Neural cell (in vitro differentiated cells): ENCODE data around the gene SREK1. TPM values are rescaled to one million over a fixed set of nuclear protein-coding genes. Genes with fewer than 3 reads are reported as not detected.

ENCODE experiments used
- H2AFZ ChIP-seq: fragments of 200-600, 300-800 bp; sonication (generic), shearing (Covaris generic); 2 replicates; pipeline ENCODE4 v1.6.0; 2014; ENCODE audit warnings: low read depth, mild to moderate bottlenecking, antibody characterized with exemption, low read length, moderate library complexity
- H3F3A ChIP-seq: fragments of 200-600 bp; shearing (Covaris generic); 2 replicates; pipeline ENCODE4 v1.6.1; 2016; ENCODE audit warnings: mild to moderate bottlenecking, moderate library complexity, mixed read lengths, antibody characterized with exemption, low read length; ENCODE audit not compliant: insufficient read depth, poor library complexity, severe bottlenecking
- H3K27ac ChIP-seq: fragments of 200-600, 300-800 bp; sonication (generic), shearing (Covaris generic); 2 replicates; pipeline ENCODE4 v1.5.1; 2014; ENCODE audit warnings: mild to moderate bottlenecking, low read length, moderate library complexity
- H3K27me3 ChIP-seq: fragments of 300-800, 200-600 bp; sonication (generic), shearing (Covaris generic); 2 replicates; pipeline ENCODE4 v1.6.0; 2014; ENCODE audit warnings: mild to moderate bottlenecking, low read depth, low read length, moderate library complexity; ENCODE audit not compliant: insufficient read depth
- H3K36me3 ChIP-seq: fragments of 300-800, 200-600 bp; sonication (generic), shearing (Covaris generic); 2 replicates; pipeline ENCODE4 v1.5.1; 2014; ENCODE audit warnings: mild to moderate bottlenecking, antibody characterized with exemption, low read length, moderate library complexity; ENCODE audit not compliant: insufficient read depth
- H3K4me2 ChIP-seq: fragments of 300-800, 200-600 bp; sonication (generic), shearing (Covaris generic); 2 replicates; pipeline ENCODE4 v1.6.0; 2014; ENCODE audit warnings: mild to moderate bottlenecking, low read length
- H3K4me3 ChIP-seq: fragments of 300-800, 200-600 bp; sonication (generic), shearing (Covaris generic); 2 replicates; pipeline ENCODE4 v1.5.1; 2014; ENCODE audit warnings: mild to moderate bottlenecking, low read length, moderate library complexity
- H3K79me2 ChIP-seq: fragments of 200-600 bp; shearing (Covaris generic); replicated peaks from 2 replicates; pipeline ENCODE4 v1.6.0; 2014; ENCODE audit warnings: mild to moderate bottlenecking, low read length, moderate library complexity; ENCODE audit not compliant: insufficient read depth
- H3K9ac ChIP-seq: fragments of 300-800, 200-600 bp; sonication (generic), shearing (Covaris generic); 2 replicates; pipeline ENCODE4 v1.6.1; 2016; ENCODE audit warnings: mild to moderate bottlenecking, low read length, mixed read lengths
- H3K9me2 ChIP-seq: fragments of 200-600 bp; shearing (Covaris generic); 2 replicates; pipeline ENCODE4 v1.6.1; 2016; ENCODE audit warnings: mild to moderate bottlenecking, low read length, mixed read lengths; ENCODE audit not compliant: insufficient read depth
- H3K9me3 ChIP-seq: fragments of 200-600, 300-800 bp; sonication (generic), shearing (Covaris generic); 2 replicates; pipeline ENCODE4 v1.6.1; 2016; ENCODE audit warnings: mild to moderate bottlenecking, mixed run types, low read length, moderate library complexity, mixed read lengths
- H4K20me1 ChIP-seq: fragments of 200-600 bp; shearing (Covaris generic); 2 replicates; pipeline ENCODE4 v1.6.1; 2016; ENCODE audit warnings: mild to moderate bottlenecking, mixed run types; ENCODE audit not compliant: insufficient read depth
- EP300 ChIP-seq: fragments of 450-650 bp; conservative IDR thresholded peaks from 2 replicates; pipeline ENCODE4 v1.6.1; 2014; ENCODE audit warnings: antibody characterized with exemption, mild to moderate bottlenecking, moderate library complexity; ENCODE audit not compliant: poor library complexity, severe bottlenecking
- EZH2 ChIP-seq: fragments of 200-600, 300-800 bp; shearing (Covaris generic), sonication (generic); IDR thresholded peaks from 2 replicates; pipeline ENCODE4 v1.6.1; 2014; ENCODE audit warnings: antibody characterized with exemption, low read length, borderline replicate concordance, mild to moderate bottlenecking; ENCODE audit not compliant: insufficient read depth, poor library complexity, severe bottlenecking
- MXI1 ChIP-seq: fragments of 450-650 bp; conservative IDR thresholded peaks from 2 replicates; pipeline ENCODE4 v1.6.1; 2014; ENCODE audit warnings: antibody characterized with exemption, mild to moderate bottlenecking; ENCODE audit not compliant: poor library complexity, severe bottlenecking
- POLR2AphosphoS5 ChIP-seq: IDR thresholded peaks from 2 replicates; pipeline ENCODE4 v1.6.1; 2012
- RAD21 ChIP-seq: fragments of 450-650 bp; conservative IDR thresholded peaks from 2 replicates; pipeline ENCODE4 v1.6.1; 2014; ENCODE audit warnings: antibody characterized with exemption, mild to moderate bottlenecking, moderate library complexity
- SMC3 ChIP-seq: fragments of 450-650 bp; conservative IDR thresholded peaks from 2 replicates; pipeline ENCODE4 v1.6.1; 2014; ENCODE audit warnings: antibody characterized with exemption, mild to moderate bottlenecking, moderate library complexity; ENCODE audit not compliant: poor library complexity
- TAF1 ChIP-seq: IDR thresholded peaks from 2 replicates; pipeline ENCODE4 v1.6.1; 2012; ENCODE audit warnings: low read depth
- polyA minus RNA-seq: library from RNA; depleted of rRNA, polyadenylated mRNA; stranded (reverse); fragments of >200 nt; gene quantifications from 2 replicates; pipeline ENCODE4 v1.2.3, GENCODE V29; 2014
- polyA plus RNA-seq: library from polyadenylated mRNA; depleted of rRNA; stranded (reverse); fragments of >200 nt; gene quantifications from 2 replicates; pipeline ENCODE4 v1.2.3, GENCODE V29; 2014
- TF ChIP-seq, protein P1 (sequence below): IDR thresholded peaks from 2 replicates; pipeline ENCODE4 v1.6.1; 2012; ENCODE audit warnings: borderline replicate concordance
- TF ChIP-seq, protein P2 (sequence below): fragments of 450-650 bp; IDR thresholded peaks from 2 replicates; pipeline ENCODE4 v1.5.1; 2014; ENCODE audit warnings: antibody characterized with exemption, mild to moderate bottlenecking, moderate library complexity; ENCODE audit not compliant: poor library complexity, severe bottlenecking

SREK1 gene, protein sequence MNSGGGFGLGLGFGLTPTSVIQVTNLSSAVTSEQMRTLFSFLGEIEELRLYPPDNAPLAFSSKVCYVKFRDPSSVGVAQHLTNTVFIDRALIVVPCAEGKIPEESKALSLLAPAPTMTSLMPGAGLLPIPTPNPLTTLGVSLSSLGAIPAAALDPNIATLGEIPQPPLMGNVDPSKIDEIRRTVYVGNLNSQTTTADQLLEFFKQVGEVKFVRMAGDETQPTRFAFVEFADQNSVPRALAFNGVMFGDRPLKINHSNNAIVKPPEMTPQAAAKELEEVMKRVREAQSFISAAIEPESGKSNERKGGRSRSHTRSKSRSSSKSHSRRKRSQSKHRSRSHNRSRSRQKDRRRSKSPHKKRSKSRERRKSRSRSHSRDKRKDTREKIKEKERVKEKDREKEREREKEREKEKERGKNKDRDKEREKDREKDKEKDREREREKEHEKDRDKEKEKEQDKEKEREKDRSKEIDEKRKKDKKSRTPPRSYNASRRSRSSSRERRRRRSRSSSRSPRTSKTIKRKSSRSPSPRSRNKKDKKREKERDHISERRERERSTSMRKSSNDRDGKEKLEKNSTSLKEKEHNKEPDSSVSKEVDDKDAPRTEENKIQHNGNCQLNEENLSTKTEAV
- polyA plus RNA-seq: 63.0 and 73.6 TPM in 2 replicates
- 200 and 218 TPM in 2 replicates for polyA minus RNA-seq

DNA sequence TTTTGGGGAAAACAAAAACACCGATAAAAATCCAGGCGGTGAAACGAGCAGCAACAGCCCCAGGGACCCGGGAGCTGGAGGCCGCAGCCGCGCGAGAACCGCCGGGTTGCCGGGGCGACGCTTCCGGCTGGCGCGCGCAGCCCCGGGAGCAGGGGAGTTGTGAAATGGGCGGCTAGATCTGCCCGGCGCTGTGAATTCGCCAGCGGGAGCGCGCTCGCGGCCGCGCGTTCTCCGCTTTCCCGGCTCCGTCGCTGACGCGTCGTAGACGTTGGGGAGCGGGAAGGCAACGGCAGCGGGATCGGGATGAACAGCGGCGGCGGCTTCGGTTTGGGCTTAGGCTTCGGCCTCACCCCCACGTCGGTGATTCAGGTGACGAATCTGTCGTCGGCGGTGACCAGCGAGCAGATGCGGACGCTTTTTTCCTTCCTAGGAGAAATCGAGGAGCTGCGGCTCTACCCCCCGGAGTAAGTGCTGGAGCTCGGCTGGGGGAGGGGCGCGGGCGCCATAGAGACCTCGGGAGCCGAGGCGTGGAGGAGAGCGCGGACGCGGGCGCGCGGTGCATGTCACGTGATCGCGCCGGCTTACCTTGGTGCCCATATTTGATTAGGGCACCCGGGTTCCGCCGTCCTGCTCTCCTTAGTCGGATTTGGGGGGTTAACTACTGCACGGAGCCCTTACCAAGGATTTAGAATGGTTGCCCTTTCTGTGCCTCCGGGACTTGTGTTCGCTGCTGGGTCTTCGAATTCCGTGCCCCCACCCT is at the start of gene SREK1:
TSS of gene SREK1 (plus strand) at position 227 of the 760 bp plus-strand sequence. CDS start at position 304, 77 bp downstream.
- Histone ChIP-seq H3K4me2 (peak within 1 kb of the TSS; percentile 80), H4K20me1 (no peaks in the 10 kb centered on the region), H3K27me3 (no peaks in the 10 kb centered on the region), H3K9ac (peak within 1 kb of the TSS; percentile 94), H2AFZ (peak within 1 kb of the TSS; percentile 97), H3F3A (peaks cover 8% of the 10 kb centered on the region), H3K9me3 (no peaks in the 10 kb centered on the region), H3K27ac (peak within 1 kb of the TSS; percentile 95), H3K4me3 (peak within 1 kb of the TSS; percentile 73), H3K9me2 (no peaks in the 10 kb centered on the region), H3K79me2 (peaks cover 45% of the 10 kb centered on the region), H3K36me3 (no peaks in the 10 kb centered on the region)
- TF ChIP-seq, protein P1, sequence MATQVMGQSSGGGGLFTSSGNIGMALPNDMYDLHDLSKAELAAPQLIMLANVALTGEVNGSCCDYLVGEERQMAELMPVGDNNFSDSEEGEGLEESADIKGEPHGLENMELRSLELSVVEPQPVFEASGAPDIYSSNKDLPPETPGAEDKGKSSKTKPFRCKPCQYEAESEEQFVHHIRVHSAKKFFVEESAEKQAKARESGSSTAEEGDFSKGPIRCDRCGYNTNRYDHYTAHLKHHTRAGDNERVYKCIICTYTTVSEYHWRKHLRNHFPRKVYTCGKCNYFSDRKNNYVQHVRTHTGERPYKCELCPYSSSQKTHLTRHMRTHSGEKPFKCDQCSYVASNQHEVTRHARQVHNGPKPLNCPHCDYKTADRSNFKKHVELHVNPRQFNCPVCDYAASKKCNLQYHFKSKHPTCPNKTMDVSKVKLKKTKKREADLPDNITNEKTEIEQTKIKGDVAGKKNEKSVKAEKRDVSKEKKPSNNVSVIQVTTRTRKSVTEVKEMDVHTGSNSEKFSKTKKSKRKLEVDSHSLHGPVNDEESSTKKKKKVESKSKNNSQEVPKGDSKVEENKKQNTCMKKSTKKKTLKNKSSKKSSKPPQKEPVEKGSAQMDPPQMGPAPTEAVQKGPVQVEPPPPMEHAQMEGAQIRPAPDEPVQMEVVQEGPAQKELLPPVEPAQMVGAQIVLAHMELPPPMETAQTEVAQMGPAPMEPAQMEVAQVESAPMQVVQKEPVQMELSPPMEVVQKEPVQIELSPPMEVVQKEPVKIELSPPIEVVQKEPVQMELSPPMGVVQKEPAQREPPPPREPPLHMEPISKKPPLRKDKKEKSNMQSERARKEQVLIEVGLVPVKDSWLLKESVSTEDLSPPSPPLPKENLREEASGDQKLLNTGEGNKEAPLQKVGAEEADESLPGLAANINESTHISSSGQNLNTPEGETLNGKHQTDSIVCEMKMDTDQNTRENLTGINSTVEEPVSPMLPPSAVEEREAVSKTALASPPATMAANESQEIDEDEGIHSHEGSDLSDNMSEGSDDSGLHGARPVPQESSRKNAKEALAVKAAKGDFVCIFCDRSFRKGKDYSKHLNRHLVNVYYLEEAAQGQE: peak; percentile 94
- TF ChIP-seq, protein P2, sequence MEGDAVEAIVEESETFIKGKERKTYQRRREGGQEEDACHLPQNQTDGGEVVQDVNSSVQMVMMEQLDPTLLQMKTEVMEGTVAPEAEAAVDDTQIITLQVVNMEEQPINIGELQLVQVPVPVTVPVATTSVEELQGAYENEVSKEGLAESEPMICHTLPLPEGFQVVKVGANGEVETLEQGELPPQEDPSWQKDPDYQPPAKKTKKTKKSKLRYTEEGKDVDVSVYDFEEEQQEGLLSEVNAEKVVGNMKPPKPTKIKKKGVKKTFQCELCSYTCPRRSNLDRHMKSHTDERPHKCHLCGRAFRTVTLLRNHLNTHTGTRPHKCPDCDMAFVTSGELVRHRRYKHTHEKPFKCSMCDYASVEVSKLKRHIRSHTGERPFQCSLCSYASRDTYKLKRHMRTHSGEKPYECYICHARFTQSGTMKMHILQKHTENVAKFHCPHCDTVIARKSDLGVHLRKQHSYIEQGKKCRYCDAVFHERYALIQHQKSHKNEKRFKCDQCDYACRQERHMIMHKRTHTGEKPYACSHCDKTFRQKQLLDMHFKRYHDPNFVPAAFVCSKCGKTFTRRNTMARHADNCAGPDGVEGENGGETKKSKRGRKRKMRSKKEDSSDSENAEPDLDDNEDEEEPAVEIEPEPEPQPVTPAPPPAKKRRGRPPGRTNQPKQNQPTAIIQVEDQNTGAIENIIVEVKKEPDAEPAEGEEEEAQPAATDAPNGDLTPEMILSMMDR: no peak
- TF ChIP-seq SMC3: peak; percentile 54
- no peak for TF ChIP-seq RAD21
- TF ChIP-seq TAF1: peak; percentile 94
- TF ChIP-seq POLR2AphosphoS5: peak; percentile 99
- peak; percentile 90 for TF ChIP-seq EP300

DNA sequence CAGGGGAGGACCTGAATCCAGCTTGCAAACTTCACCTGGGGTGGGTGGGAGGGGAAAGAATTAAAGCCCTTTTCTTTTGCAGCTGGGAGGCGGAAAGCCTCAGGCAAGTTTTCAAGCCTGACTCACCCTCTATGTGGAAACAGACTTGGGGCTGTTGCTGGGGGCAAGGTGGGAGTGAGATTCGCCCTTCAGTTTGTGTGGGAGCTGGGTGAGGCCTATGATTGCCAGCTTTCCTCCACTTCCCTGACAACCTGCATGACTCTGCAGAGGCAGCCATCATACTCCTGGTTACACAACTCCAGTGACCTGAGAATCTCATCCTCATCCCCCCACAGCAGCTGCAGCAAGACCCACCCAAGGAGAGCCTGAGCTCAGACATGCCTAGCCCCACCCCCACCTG is 43.2 kb upstream of the SREK1 start:
- no peaks in the 10 kb centered on the region for H3K36me3 ChIP-seq
- H3K27ac ChIP-seq: no peak overlapping the region
- no peaks in the 10 kb centered on the region for H3K27me3 ChIP-seq
- H3K4me3 ChIP-seq: no peak overlapping the region
- H4K20me1 ChIP-seq: no peaks in the 10 kb centered on the region
- H3K9me2 ChIP-seq: no peaks in the 10 kb centered on the region
- no peak overlapping the region for H3K4me2 ChIP-seq
- TF ChIP-seq SMC3: no peak
- TF ChIP-seq, protein P1: no peak
- TF ChIP-seq TAF1: no peak
- no peak for TF ChIP-seq RAD21
- no peak for TF ChIP-seq EZH2
- no peak for TF ChIP-seq EP300
- TF ChIP-seq MXI1: no peak
- no peak for TF ChIP-seq POLR2AphosphoS5
- H2AFZ ChIP-seq: no peak overlapping the region
- no peaks in the 10 kb centered on the region for H3K79me2 ChIP-seq
- no peaks in the 10 kb centered on the region for H3F3A ChIP-seq
- H3K9me3 ChIP-seq: no peaks in the 10 kb centered on the region
- no peak overlapping the region for H3K9ac ChIP-seq
